WERI-Rb-1 (cell line): Measurements from ENCODE around the gene DCP2.

Source experiments
- DNase-seq: peaks from one replicate; pipeline ENCODE4 v3.0.0-alpha.2; 2020
- H3K27ac ChIP-seq: fragments of 250-450 bp; sonication (Bioruptor Pico); 2 replicates; pipeline ENCODE4 v1.5.1; 2020; ENCODE audit warnings: mild to moderate bottlenecking, moderate library complexity
- H3K27me3 ChIP-seq: fragments of 250-450 bp; sonication (Bioruptor Pico); 2 replicates; pipeline ENCODE4 v1.5.1; 2021; ENCODE audit warnings: mild to moderate bottlenecking, low read depth, moderate library complexity; ENCODE audit not compliant: insufficient read depth, severe bottlenecking
- H3K36me3 ChIP-seq: fragments of 250-450 bp; sonication (Bioruptor Pico); 2 replicates; pipeline ENCODE4 v1.5.1; 2020; ENCODE audit warnings: mild to moderate bottlenecking, moderate library complexity
- H3K4me3 ChIP-seq: 2 replicates; pipeline ENCODE4 v1.5.1; 2011; ENCODE audit warnings: low read depth, mild to moderate bottlenecking, control low read depth, low read length
- H3K9me3 ChIP-seq: fragments of 250-450 bp; sonication (Bioruptor Pico); 2 replicates; pipeline ENCODE4 v1.5.1; 2021; ENCODE audit warnings: mild to moderate bottlenecking, moderate library complexity; ENCODE audit not compliant: severe bottlenecking
- TF ChIP-seq, protein P1 (sequence below): IDR thresholded peaks from 2 replicates; pipeline ENCODE4 v1.5.1; 2011; ENCODE audit warnings: low read depth, mild to moderate bottlenecking, control low read depth, inconsistent platforms, low read length

Gene DCP2

GRCh38 chr5:113059232-113060040, 82.8 kb downstream of the DCP2 start:
- DNase-seq = no peak
- Histone ChIP-seq H3K36me3 (peaks cover 100% of the 10 kb centered on the region), H3K27me3 (no peaks in the 10 kb centered on the region), H3K9me3 (no peaks in the 10 kb centered on the region), H3K27ac (peak overlapping the region; percentile 21), H3K4me3 (no peak overlapping the region)
- TF ChIP-seq, protein P1, sequence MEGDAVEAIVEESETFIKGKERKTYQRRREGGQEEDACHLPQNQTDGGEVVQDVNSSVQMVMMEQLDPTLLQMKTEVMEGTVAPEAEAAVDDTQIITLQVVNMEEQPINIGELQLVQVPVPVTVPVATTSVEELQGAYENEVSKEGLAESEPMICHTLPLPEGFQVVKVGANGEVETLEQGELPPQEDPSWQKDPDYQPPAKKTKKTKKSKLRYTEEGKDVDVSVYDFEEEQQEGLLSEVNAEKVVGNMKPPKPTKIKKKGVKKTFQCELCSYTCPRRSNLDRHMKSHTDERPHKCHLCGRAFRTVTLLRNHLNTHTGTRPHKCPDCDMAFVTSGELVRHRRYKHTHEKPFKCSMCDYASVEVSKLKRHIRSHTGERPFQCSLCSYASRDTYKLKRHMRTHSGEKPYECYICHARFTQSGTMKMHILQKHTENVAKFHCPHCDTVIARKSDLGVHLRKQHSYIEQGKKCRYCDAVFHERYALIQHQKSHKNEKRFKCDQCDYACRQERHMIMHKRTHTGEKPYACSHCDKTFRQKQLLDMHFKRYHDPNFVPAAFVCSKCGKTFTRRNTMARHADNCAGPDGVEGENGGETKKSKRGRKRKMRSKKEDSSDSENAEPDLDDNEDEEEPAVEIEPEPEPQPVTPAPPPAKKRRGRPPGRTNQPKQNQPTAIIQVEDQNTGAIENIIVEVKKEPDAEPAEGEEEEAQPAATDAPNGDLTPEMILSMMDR = no peak

GRCh38 chr5:113060408-113061025, 83.9 kb downstream of the DCP2 start:
- TF ChIP-seq, protein P1 = no peak
- no peaks in the 10 kb centered on the region for H3K27me3 ChIP-seq
- H3K27ac ChIP-seq = no peak overlapping the region
- no peak for DNase-seq
- peaks cover 100% of the 10 kb centered on the region for H3K36me3 ChIP-seq
- no peaks in the 10 kb centered on the region for H3K9me3 ChIP-seq
- H3K4me3 ChIP-seq = no peak overlapping the region

- no peak overlapping the region for H3K4me3 ChIP-seq
- no peak overlapping the region; the same call in 1 of the 2 replicates for H3K27ac ChIP-seq
- no peaks in the 10 kb centered on the region for H3K9me3 ChIP-seq
- H3K27me3 ChIP-seq = no peaks in the 10 kb centered on the region
- H3K36me3 ChIP-seq = peaks cover 100% of the 10 kb centered on the region
- TF ChIP-seq, protein P1 = no peak
- no peak for DNase-seq
Measured at GRCh38 chr5:113061846-113062780, 85.5 kb downstream of the DCP2 start.

DNA sequence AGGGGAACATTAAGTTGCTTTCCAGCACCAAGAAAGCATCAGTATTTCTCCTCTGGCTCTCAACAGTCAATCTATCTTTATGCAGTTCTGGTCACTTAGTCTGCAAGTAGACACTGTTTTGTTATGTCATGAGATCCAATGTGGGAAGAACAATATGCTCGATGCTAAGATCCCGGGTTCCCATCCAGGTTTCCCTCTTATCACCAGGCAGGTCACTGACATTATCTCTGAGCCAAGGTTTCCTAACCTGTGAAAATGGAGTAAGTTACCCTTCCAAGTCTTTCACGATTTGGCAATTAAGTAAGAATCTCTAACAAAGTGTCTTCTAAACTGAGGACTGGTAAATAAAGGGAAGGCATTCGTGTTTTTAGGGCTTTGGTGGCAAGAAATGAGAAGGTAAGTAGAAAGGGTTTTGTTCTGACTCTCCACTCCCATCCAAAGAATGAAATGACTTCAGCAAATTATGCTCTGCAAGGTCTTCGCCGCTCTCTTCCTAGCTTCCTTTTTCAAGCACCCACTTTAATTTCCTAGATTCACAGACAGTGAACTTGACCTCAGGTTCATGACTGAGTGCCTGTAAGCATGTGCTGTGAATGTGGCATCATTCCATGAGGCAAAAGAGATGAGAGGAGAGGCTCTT, 86.4 kb downstream of the DCP2 start:
- Histone ChIP-seq H3K9me3 (no peaks in the 10 kb centered on the region), H3K27ac (no peak overlapping the region; the same call in 1 of the 2 replicates), H3K27me3 (no peaks in the 10 kb centered on the region), H3K36me3 (peaks cover 100% of the 10 kb centered on the region), H3K4me3 (no peak overlapping the region)
- DNase-seq = no peak
- TF ChIP-seq, protein P1 = no peak

- H3K4me3 ChIP-seq = no peak overlapping the region
- DNase-seq = no peak
- no peaks in the 10 kb centered on the region for H3K27me3 ChIP-seq
- no peak overlapping the region for H3K27ac ChIP-seq
- TF ChIP-seq, protein P1 = no peak
- H3K9me3 ChIP-seq = no peaks in the 10 kb centered on the region
- H3K36me3 ChIP-seq = peaks cover 100% of the 10 kb centered on the region
Measured at GRCh38 chr5:113063927-113064326, 87.3 kb downstream of the DCP2 start.
